Measurements from ENCODE around the gene ANKH.

Gene ANKH

DNA sequence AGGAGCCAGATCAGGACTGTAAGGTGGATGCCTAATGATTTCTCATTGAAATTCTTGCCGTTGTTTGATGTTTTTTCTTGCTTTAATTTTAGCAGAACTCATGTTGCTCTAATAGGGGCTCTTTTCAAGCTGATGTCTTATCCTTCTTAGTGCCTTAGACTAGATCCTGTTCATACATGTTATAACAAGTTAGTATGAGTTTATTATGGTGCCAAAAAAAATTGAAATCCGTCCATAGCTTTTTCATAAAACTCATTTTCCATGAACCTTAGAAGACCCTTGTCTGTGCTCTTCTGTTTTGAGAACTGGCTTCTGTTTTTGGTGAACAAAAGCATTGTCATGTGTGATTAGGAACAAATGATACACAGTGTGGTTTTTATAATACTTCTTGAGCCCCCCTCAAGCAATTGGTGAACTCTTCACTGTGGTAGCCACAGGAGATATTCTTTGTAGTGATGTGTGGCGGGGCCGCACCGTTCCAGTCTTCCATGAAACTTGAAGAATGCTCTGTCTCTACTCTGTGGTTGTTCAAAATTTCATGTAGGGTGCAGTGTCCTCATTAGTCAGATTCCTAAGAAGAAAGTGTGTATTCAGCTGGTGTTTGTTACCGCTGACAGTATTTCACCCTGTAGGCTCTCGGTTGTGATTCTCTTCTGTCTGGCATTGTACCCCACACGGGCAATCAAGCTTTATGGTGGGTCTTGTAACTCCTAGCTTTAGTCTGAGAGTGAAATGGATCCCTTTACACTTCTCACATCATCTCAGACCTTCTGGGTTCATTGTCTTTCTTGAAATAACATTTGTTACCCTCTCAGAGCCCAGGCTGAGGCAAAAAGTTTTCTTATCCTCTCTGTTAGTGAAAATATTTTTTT lies 196.4 kb downstream of the ANKH start:
- H3K27me3 ChIP-seq (ENCODE audit: insufficient read depth, low read length) = no peaks in the 10 kb centered on the region
- H2AFZ ChIP-seq (ENCODE audit: low read length, unreplicated experiment) = no peak overlapping the region
- H3K4me3 ChIP-seq (ENCODE audit: low read depth, low read length) = no peak overlapping the region
- H3K4me1 ChIP-seq (ENCODE audit: control insufficient read depth, insufficient read depth, low read length, unreplicated experiment) = peaks cover 37% of the 10 kb centered on the region
- no peak overlapping the region for H3K27ac ChIP-seq (ENCODE audit: low read depth, low read length)
- peaks cover 15% of the 10 kb centered on the region for H3K36me3 ChIP-seq (ENCODE audit: insufficient read depth, low read length)
- H3K79me2 ChIP-seq (ENCODE audit: control insufficient read depth, insufficient read depth, low read length, unreplicated experiment) = peaks cover 78% of the 10 kb centered on the region

DNA sequence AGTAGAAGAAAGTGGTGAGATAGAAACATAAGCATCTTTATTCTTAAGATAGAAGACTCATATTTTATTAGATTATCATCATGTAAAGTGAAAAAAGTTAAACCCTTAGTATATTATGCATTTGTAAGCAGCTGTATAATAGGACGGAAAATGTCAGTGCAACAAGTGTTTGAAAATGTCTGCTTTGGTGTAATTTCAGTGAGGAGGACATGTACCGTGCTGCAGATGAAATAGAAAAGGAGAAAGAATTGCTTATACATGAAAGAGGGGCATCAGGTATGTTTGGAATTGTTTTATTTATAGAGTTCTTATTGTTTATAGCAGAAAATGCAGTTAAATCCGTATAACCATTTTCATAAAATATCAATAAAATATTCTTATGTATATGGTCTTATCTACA lies 198.1 kb downstream of the ANKH start:
- no peaks in the 10 kb centered on the region for H3K27me3 ChIP-seq (ENCODE audit: insufficient read depth, low read length)
- no peak overlapping the region for H3K4me3 ChIP-seq (ENCODE audit: low read depth, low read length)
- H3K36me3 ChIP-seq (ENCODE audit: insufficient read depth, low read length) = peaks cover 6% of the 10 kb centered on the region; the same call in 1 of the 2 replicates
- H2AFZ ChIP-seq (ENCODE audit: low read length, unreplicated experiment) = no peak overlapping the region
- H3K27ac ChIP-seq (ENCODE audit: low read depth, low read length) = no peak overlapping the region
- H3K79me2 ChIP-seq (ENCODE audit: control insufficient read depth, insufficient read depth, low read length, unreplicated experiment) = peaks cover 89% of the 10 kb centered on the region
- H3K4me1 ChIP-seq (ENCODE audit: control insufficient read depth, insufficient read depth, low read length, unreplicated experiment) = peaks cover 40% of the 10 kb centered on the region

- Histone ChIP-seq H3K79me2 (ENCODE audit: control insufficient read depth, insufficient read depth, low read length, unreplicated experiment) (peaks cover 90% of the 10 kb centered on the region), H2AFZ (ENCODE audit: low read length, unreplicated experiment) (no peak overlapping the region), H3K36me3 (ENCODE audit: insufficient read depth, low read length) (peaks cover 6% of the 10 kb centered on the region; the same call in 1 of the 2 replicates), H3K4me3 (ENCODE audit: low read depth, low read length) (no peak overlapping the region), H3K27ac (ENCODE audit: low read depth, low read length) (no peak overlapping the region), H3K4me1 (ENCODE audit: control insufficient read depth, insufficient read depth, low read length, unreplicated experiment) (peaks cover 46% of the 10 kb centered on the region), H3K27me3 (ENCODE audit: insufficient read depth, low read length) (no peaks in the 10 kb centered on the region)
Observed at GRCh38 chr5:14672484-14673394, 198.8 kb downstream of the ANKH start.

DNA sequence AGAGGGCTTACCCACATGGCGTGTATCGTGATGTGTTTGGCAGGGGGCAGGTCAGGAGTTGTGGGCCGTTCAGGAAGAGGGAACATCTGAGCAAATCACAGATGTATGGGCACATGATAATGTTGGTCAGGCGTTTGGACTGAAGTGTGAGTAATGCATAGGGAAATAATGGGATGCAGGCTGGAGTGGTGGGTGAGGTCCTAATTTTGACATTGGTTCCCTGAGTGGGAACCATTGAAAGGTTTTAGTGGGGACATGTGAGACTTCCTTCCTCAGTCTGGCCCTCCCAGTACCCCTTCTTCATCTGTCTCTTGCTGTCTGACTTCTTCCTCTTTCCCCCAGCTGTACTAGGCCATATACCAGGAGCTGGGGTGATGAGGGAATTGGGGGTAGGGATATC lies 199.5 kb downstream of the ANKH start:
- no peaks in the 10 kb centered on the region for H3K27me3 ChIP-seq (ENCODE audit: insufficient read depth, low read length)

DNA sequence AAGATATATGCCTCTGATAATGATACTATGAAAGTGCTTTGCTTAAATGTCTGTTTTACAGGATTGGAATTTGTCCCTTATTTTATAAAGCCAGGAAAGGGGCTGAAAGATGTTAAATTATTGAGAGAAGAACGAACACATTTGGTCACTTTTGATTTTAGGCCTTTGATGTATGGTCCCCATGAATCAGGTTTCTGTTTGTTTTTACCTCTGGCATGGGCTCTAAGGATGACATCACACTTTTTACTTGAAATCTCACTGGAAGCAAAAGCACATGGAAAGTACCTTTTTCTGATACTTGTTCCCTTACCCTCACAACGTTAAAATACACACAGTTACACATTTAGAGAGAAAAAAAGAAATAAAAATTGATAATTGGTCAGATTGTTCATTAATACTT lies 200.2 kb downstream of the ANKH start:
- H3K36me3 ChIP-seq (ENCODE audit: insufficient read depth, low read length) = peaks cover 6% of the 10 kb centered on the region; the same call in 1 of the 2 replicates
- no peak overlapping the region for H2AFZ ChIP-seq (ENCODE audit: low read length, unreplicated experiment)
- H3K79me2 ChIP-seq (ENCODE audit: control insufficient read depth, insufficient read depth, low read length, unreplicated experiment) = peaks cover 95% of the 10 kb centered on the region
- peaks cover 55% of the 10 kb centered on the region for H3K4me1 ChIP-seq (ENCODE audit: control insufficient read depth, insufficient read depth, low read length, unreplicated experiment)
- peak overlapping the region; percentile 5; the same call in 1 of the 2 replicates for H3K27ac ChIP-seq (ENCODE audit: low read depth, low read length)
- H3K4me3 ChIP-seq (ENCODE audit: low read depth, low read length) = no peak overlapping the region
- H3K27me3 ChIP-seq (ENCODE audit: insufficient read depth, low read length) = no peaks in the 10 kb centered on the region

More for the DNA sequence above, 199.5 kb downstream of the ANKH start:
- no peak overlapping the region for H3K4me3 ChIP-seq (ENCODE audit: low read depth, low read length)
- peaks cover 51% of the 10 kb centered on the region for H3K4me1 ChIP-seq (ENCODE audit: control insufficient read depth, insufficient read depth, low read length, unreplicated experiment)
- H3K36me3 ChIP-seq (ENCODE audit: insufficient read depth, low read length) = peaks cover 6% of the 10 kb centered on the region; the same call in 1 of the 2 replicates
- H3K79me2 ChIP-seq (ENCODE audit: control insufficient read depth, insufficient read depth, low read length, unreplicated experiment) = peaks cover 92% of the 10 kb centered on the region
- H3K27ac ChIP-seq (ENCODE audit: low read depth, low read length) = no peak overlapping the region
- H2AFZ ChIP-seq (ENCODE audit: low read length, unreplicated experiment) = no peak overlapping the region

DNA sequence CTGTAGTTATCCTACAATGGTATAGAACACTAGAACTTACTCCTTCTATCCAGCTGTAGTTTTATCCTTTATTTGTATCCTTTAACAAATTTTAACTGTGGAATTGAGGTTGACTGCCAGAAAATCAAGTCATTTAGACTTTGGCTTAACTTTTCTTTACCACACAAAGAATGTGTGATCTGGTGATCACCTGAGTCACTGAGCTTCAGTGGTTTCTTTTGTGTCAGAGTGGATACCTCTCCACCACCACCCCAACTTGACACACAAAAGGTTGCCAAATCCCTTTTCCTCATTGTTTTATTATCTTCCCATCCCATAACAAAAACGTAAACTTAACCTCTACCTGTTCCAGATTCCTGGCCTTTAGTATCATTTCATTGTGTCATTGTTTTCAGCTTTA lies 201.6 kb downstream of the ANKH start:
- Histone ChIP-seq H3K79me2 (ENCODE audit: control insufficient read depth, insufficient read depth, low read length, unreplicated experiment) (peaks cover 95% of the 10 kb centered on the region), H3K4me3 (ENCODE audit: low read depth, low read length) (no peak overlapping the region), H3K4me1 (ENCODE audit: control insufficient read depth, insufficient read depth, low read length, unreplicated experiment) (peaks cover 51% of the 10 kb centered on the region), H3K36me3 (ENCODE audit: insufficient read depth, low read length) (peaks cover 6% of the 10 kb centered on the region; the same call in 1 of the 2 replicates), H3K27me3 (ENCODE audit: insufficient read depth, low read length) (no peaks in the 10 kb centered on the region), H3K27ac (ENCODE audit: low read depth, low read length) (no peak overlapping the region), H2AFZ (ENCODE audit: low read length, unreplicated experiment) (no peak overlapping the region)

- no peak overlapping the region for H3K4me3 ChIP-seq (ENCODE audit: low read depth, low read length)
- peaks cover 51% of the 10 kb centered on the region for H3K4me1 ChIP-seq (ENCODE audit: control insufficient read depth, insufficient read depth, low read length, unreplicated experiment)
- H3K36me3 ChIP-seq (ENCODE audit: insufficient read depth, low read length) = peaks cover 6% of the 10 kb centered on the region; the same call in 1 of the 2 replicates
- H3K27ac ChIP-seq (ENCODE audit: low read depth, low read length) = no peak overlapping the region
- peaks cover 94% of the 10 kb centered on the region for H3K79me2 ChIP-seq (ENCODE audit: control insufficient read depth, insufficient read depth, low read length, unreplicated experiment)
- H3K27me3 ChIP-seq (ENCODE audit: insufficient read depth, low read length) = no peaks in the 10 kb centered on the region
- no peak overlapping the region for H2AFZ ChIP-seq (ENCODE audit: low read length, unreplicated experiment)
Observed at GRCh38 chr5:14669415-14669814, 202.2 kb downstream of the ANKH start.

DNA sequence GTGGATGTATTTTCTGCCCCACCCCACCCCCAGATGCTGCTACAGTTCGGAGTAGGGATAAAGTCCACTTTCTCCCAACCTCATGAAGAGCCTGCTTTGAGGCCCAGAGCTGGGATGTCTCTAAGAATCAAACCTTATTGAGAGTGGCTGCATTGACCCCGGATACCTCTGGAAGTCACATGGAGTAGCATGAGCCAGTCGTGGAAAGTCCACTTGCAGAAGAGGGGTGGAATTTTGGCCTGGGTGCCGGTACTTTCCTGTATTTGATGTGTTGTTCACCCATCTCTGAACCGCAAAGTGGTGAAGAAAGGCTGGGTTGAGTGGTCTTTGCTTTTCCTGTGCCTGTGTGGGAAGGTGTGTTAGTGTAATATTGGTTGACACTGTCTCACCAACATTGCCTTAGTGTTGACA lies 203.4 kb downstream of the ANKH start:
- Histone ChIP-seq H3K27ac (ENCODE audit: low read depth, low read length) (no peak overlapping the region), H3K4me3 (ENCODE audit: low read depth, low read length) (no peak overlapping the region), H3K36me3 (ENCODE audit: insufficient read depth, low read length) (no peaks in the 10 kb centered on the region), H3K4me1 (ENCODE audit: control insufficient read depth, insufficient read depth, low read length, unreplicated experiment) (peaks cover 54% of the 10 kb centered on the region), H2AFZ (ENCODE audit: low read length, unreplicated experiment) (no peak overlapping the region), H3K27me3 (ENCODE audit: insufficient read depth, low read length) (no peaks in the 10 kb centered on the region), H3K79me2 (ENCODE audit: control insufficient read depth, insufficient read depth, low read length, unreplicated experiment) (peaks cover 88% of the 10 kb centered on the region)

DNA sequence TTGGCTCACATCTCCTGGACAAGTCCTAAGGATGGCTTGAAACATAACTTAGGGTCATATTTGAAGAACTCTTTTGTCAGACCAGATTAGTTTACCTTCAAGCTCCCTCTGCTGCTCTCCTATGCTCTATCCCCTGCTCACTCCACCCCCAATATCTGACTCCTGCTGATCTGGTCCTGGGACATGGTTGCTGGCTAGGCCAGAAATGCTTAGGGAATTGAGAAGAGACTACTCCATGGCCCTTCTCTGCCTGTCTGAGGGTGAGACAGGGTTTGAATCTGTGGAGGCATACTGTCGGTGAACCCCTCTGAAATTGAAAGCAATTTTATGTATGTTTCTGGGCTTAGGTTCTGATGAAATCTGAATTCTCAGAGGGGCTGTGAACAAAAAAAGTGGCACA lies 203.8 kb downstream of the ANKH start:
- H3K79me2 ChIP-seq (ENCODE audit: control insufficient read depth, insufficient read depth, low read length, unreplicated experiment) = peaks cover 88% of the 10 kb centered on the region
- H3K4me3 ChIP-seq (ENCODE audit: low read depth, low read length) = no peak overlapping the region
- no peaks in the 10 kb centered on the region for H3K36me3 ChIP-seq (ENCODE audit: insufficient read depth, low read length)
- H3K27me3 ChIP-seq (ENCODE audit: insufficient read depth, low read length) = no peaks in the 10 kb centered on the region
- H3K27ac ChIP-seq (ENCODE audit: low read depth, low read length) = no peak overlapping the region
- H2AFZ ChIP-seq (ENCODE audit: low read length, unreplicated experiment) = no peak overlapping the region
- peaks cover 54% of the 10 kb centered on the region for H3K4me1 ChIP-seq (ENCODE audit: control insufficient read depth, insufficient read depth, low read length, unreplicated experiment)

- Histone ChIP-seq H3K4me1 (ENCODE audit: control insufficient read depth, insufficient read depth, low read length, unreplicated experiment) (peaks cover 50% of the 10 kb centered on the region), H3K27me3 (ENCODE audit: insufficient read depth, low read length) (no peaks in the 10 kb centered on the region), H3K79me2 (ENCODE audit: control insufficient read depth, insufficient read depth, low read length, unreplicated experiment) (peaks cover 88% of the 10 kb centered on the region), H3K36me3 (ENCODE audit: insufficient read depth, low read length) (0 out of 2 replicates have a peak, but pooled peaks cover 4% of the 10 kb centered on the region), H3K4me3 (ENCODE audit: low read depth, low read length) (peak overlapping the region; percentile 87; the same call in 1 of the 2 replicates), H3K27ac (ENCODE audit: low read depth, low read length) (no peak overlapping the region), H2AFZ (ENCODE audit: low read length, unreplicated experiment) (no peak overlapping the region)
Observed at GRCh38 chr5:14667290-14667689, 204.3 kb downstream of the ANKH start.

All from ACC112 (cell line).